Thoracic aorta (tissue), 2 donors: ENCODE data around the gene UTS2R. TPM values are rescaled to one million over a fixed set of nuclear protein-coding genes. Genes with fewer than 3 reads are reported as not detected.
A peak's percentile ranks its signal among the peaks of the same experiment; 100 is the strongest.

ENCODE experiments used
- ATAC-seq: fragments of 150-250 bp; one replicate; pipeline ENCODE4 v1.8.0; 2017; ENCODE audit warnings: low read depth; ENCODE audit not compliant: insufficient number of reproducible peaks, low FRiP score
- DNase-seq: peaks from one replicate; pipeline ENCODE4 v3.0.0-alpha.2; 2020; ENCODE audit warnings: low spot score
- H3K27ac ChIP-seq, 2 donors: fragments of 200-600 bp; sonication (generic); 1 replicate in 1 of 2; 2 replicates in 1 of 2; pipeline ENCODE4 v1.5.1; 2016; ENCODE audit warnings: mild to moderate bottlenecking in 2 of 2, moderate library complexity in 2 of 2
- H3K27me3 ChIP-seq: fragments of 200-600 bp; sonication (generic); replicated peaks from 2 replicates; pipeline ENCODE4 v1.6.0; 2016; ENCODE audit warnings: mild to moderate bottlenecking; ENCODE audit not compliant: insufficient read depth
- H3K36me3 ChIP-seq: fragments of 200-600 bp; sonication (generic); one replicate; pipeline ENCODE4 v1.5.1; 2016
- H3K4me1 ChIP-seq, 2 donors: fragments of 200-600 bp; sonication (generic); 1 replicate in 1 of 2; 2 replicates in 1 of 2; pipeline versions ENCODE4 v1.5.1 to v1.6.0; 2016; ENCODE audit warnings: low read depth in 2 of 2, mild to moderate bottlenecking in 1 of 2; ENCODE audit not compliant: control insufficient read depth in 1 of 2
- H3K4me3 ChIP-seq: fragments of 200-600 bp; sonication (generic); 2 replicates; pipeline ENCODE4 v1.5.1; 2016; ENCODE audit warnings: mild to moderate bottlenecking
- H3K9me3 ChIP-seq: fragments of 200-600 bp; sonication (generic); 2 replicates; pipeline ENCODE4 v1.5.1; 2016
- CTCF ChIP-seq: fragments of 200-600 bp; sonication (generic); IDR thresholded peaks from one replicate; pipeline ENCODE4 v1.5.1; 2019; ENCODE audit warnings: antibody characterized with exemption
- total RNA-seq, 2 donors: library from RNA; depleted of rRNA; stranded (reverse); fragments of >200 nt; gene quantifications; one replicate each; pipeline versions ENCODE4 v1.1.0 to v1.2.3, GENCODE V29; 2016

The UTS2R gene
- total RNA-seq, 2 donors from 2014 or later = 0.27 TPM; not detected in 1

GRCh38 chr17:82419540-82419939 lies 48.0 kb downstream of the UTS2R start:
- H3K27ac ChIP-seq = no peak overlapping the region
- no peak for ATAC-seq
- peak overlapping the region; percentile 92 for H3K4me3 ChIP-seq
- no peak for TF ChIP-seq CTCF
- DNase-seq = no peak
- no peaks in the 10 kb centered on the region for H3K27me3 ChIP-seq
- H3K9me3 ChIP-seq = no peaks in the 10 kb centered on the region
- peaks cover 11 to 23% of the 10 kb centered on the region in 2 donors for H3K4me1 ChIP-seq
- no peaks in the 10 kb centered on the region for H3K36me3 ChIP-seq

GRCh38 chr17:82424001-82424862 lies 52.7 kb downstream of the UTS2R start:
- Histone ChIP-seq H3K36me3 (no peaks in the 10 kb centered on the region), H3K27me3 (no peaks in the 10 kb centered on the region), H3K9me3 (no peaks in the 10 kb centered on the region), H3K4me3 (peak overlapping the region; percentile 54), H3K4me1 (peaks cover 3 to 15% of the 10 kb centered on the region in 2 donors), H3K27ac (peak overlapping the region in 1 of 2 donors; percentile 6)
- TF ChIP-seq CTCF = peak; percentile 66
- no peak for ATAC-seq
- no peak for DNase-seq

GRCh38 chr17:82424863-82425159 lies 53.2 kb downstream of the UTS2R start:
- TF ChIP-seq CTCF = no peak
- no peak for ATAC-seq
- no peaks in the 10 kb centered on the region for H3K27me3 ChIP-seq
- H3K4me3 ChIP-seq = no peak overlapping the region
- DNase-seq = no peak
- no peaks in the 10 kb centered on the region for H3K36me3 ChIP-seq
- H3K9me3 ChIP-seq = no peaks in the 10 kb centered on the region
- H3K4me1 ChIP-seq = peaks cover 3 to 13% of the 10 kb centered on the region in 2 donors
- H3K27ac ChIP-seq = no peak overlapping the region

Other genes with a start within 250 kb of the UTS2R start
- 10 to 100 TPM; 19.4 to 58.1 TPM for gene CCDC57, start 158.9 kb upstream of the UTS2R start, total RNA-seq
- 100 to 1,000 TPM in 1 of 2 donors, 10 to 100 TPM in 1; 76.0 to 113 TPM for gene SLC16A3, start 142.7 kb upstream of the UTS2R start, total RNA-seq
- gene CSNK1D, start 98.1 kb upstream of the UTS2R start, total RNA-seq = 10 to 100 TPM; 69.5 to 71.9 TPM
- 1 to 10 TPM; 3.0 to 3.5 TPM for gene CD7, start 54.2 kb upstream of the UTS2R start, total RNA-seq
- gene SECTM1, start 38.0 kb upstream of the UTS2R start, total RNA-seq = 10 to 100 TPM; 16.7 to 32.2 TPM
- gene TEX19, start 12.5 kb upstream of the UTS2R start, total RNA-seq = not detected
- 10 to 100 TPM; 31.4 to 34.7 TPM for gene HEXD, start 46.6 kb downstream of the UTS2R start, total RNA-seq
- gene OGFOD3, start 46.8 kb downstream of the UTS2R start, total RNA-seq = 10 to 100 TPM; 24.9 to 27.4 TPM
- 100 to 1,000 TPM in 1 of 2 donors, 10 to 100 TPM in 1; 84.6 to 178 TPM for gene CYBC1, start 79.0 kb downstream of the UTS2R start, total RNA-seq
- gene NARF, start 87.0 kb downstream of the UTS2R start, total RNA-seq = 10 to 100 TPM; 77.0 to 86.8 TPM
- 10 to 100 TPM; 34.8 to 85.1 TPM for gene FOXK2, start 148.0 kb downstream of the UTS2R start, total RNA-seq